ENCODE measurements around the gene TMEM72.
"Not testable (repeated sequence)": the region's sequence is repeated elsewhere in the genome, so short reads cannot be mapped to it uniquely, and the experiment has no call there.

TMEM72 gene

DNA sequence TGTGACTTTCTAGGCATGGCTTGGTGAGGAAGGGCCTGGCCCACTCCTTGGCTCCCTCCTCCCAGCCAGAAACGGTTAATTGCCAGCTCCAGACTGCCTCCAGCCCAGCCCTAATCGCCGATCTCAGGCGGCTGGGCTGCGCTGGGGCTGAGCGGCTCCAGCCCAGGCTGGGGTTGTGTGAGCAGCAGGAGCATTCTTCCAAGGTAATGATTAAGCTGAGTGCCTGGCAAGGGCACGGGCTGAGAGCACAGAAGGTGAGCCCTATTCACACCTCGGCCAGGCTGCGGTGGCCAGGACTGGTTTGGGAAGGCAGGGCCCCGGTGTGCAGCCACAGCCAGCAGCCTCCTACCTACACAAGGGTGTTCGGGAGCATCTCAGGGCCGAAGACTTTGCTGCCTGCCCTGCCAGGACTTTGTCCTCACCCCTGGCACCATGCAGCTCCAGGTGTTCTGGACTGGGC lies at the start of gene TMEM72:
Gene TMEM72, plus strand, starts transcription at position 257 of the 460 bp plus-strand sequence. Its CDS starts 176 bp downstream, at position 433.
- no peak for DNase-seq (ENCODE audit: low read depth)

DNA sequence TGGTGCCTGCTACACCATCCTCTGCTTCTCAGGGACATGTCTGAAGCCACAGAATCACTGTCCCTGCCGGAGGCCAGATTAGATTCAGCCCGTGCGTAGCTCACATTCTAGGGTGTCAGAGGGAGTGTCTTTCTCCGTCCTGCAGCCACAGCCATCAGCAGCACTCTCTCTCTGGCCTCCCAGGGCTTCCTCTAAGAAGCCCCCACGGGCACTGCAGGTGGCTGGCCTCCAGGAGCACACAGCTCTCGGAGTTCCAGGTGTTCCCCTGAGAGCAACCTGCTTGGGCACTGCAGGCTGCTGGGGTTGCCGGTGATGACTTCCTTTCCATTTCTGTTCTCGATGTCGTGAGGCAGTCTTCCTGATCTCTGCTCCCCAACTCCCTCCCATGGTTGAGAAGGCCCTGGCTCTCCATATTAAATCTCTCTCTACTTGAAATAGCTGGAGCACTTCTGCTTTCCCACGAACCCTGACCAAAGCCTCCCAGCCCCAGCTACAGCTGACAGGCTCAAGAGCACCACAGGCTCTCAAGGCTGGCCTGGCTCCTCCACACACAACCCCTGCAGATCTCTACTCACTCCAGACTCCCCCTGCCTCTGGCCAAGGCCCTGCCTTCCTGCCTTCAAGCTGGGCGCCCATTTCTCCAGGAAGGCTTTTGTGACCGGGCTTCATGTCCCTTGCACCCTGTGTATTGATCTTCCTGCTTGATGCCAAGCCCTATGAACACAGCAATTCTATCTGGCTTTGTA lies 49.0 kb upstream of the TMEM72 start:
- DNase-seq (ENCODE audit: low read depth) = no peak

DNA sequence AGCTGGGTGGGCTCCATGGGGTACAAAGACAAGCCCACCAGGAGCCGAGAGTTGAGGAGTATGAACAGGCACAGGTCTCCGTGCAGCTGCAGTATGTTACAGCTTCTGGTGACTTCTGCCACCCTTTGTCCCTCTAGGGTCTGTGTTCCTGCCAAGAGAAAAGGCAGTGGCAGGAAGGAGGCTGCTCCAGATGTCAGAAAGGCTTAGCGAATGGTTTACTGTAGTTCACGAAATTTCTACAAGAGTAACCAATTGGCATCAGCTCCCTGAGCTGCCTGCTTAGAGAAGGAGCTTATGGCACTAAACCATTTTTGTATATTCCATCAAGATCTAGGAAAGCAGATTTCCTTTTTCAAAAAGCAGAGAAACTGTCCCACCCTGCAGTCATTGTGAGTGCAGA lies 48.2 kb upstream of the TMEM72 start:
- DNase-seq (ENCODE audit: low read depth) = no peak

DNA sequence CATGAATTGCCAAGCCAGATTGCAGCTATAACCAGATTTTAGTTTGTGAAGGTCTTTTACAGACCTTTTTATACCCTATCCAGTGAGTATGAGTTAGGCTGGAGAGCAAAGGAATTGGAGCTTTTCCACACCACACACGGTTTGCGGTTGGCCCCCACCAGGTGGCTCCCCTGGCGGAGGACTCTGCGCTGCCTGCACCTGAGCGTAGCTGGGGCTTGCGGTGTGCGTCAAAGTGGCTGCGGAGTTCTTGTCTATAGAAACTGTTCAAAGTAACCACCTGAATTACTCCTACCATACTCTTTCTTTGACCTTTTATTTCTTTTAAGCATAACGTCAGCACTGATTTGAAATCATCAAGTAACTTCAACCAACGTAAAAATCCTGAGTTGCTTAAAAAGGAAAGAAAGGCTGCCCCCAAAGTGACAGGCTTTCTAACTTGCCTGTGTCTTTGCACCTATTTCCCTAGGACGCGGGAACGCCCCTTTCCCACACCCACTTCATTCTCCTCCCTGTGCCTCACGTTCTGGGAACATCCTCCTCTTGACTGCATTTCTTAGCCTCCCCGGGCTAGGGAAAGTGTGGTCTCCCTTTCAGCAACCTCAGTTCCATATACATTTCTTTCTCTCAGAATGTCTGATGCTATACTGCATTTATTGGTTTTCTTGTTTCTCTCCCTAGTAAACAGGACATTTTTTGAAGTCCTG lies 47.6 kb upstream of the TMEM72 start:
- DNase-seq (ENCODE audit: low read depth) = no peak

DNA sequence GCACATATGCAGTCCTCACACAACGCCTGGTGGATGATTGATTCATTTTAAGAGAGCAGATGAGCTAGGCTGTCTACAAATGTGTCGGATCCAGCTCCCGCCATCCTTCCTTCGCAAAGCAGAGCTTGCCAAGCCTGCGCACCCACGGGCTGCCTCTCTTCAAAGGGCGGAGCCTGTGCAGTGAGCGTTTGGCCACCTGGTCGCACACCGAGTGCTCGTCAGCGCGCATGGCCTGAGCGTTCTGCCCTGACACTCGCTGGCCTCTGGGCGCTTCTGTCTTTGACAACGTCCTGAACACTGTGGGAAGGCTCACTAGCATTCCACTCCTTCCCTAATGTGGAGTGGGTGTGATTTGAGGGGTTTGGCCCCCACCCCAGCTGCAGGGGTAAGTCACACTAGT lies 47.1 kb upstream of the TMEM72 start:
- DNase-seq (ENCODE audit: low read depth) = no peak

DNA sequence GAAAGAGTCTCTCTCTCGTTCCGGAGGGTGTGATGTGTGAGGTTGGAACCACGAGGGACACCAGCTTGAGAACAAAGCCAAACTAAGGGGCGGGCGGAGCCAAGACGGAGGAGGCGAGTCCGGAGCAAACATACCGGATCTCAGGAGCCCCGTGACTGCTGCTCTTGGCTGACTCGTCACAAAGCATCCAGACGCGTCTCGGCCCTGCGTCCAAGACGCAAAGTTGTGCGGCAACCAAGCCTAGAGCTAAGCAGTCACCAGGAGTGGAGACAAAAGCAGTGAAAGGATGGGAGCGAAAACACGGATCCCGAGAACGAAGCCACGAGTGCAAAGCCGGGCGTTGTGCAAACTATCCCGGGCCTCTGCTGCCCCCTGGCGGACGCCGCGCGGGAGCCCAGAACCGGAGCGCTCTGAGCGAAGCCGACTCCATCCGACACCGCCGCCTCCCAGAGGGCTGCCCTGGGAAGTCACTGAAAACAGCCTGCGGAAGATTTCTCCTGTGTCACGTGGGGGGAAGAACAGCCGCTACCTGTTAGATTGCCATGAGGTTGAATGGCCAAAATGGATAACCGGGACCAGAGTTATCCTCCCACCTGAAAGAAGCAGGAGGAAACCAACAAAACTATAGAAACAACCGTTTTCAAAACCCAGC lies 46.4 kb upstream of the TMEM72 start:
- peak; percentile 87 for DNase-seq (ENCODE audit: low read depth)

DNA sequence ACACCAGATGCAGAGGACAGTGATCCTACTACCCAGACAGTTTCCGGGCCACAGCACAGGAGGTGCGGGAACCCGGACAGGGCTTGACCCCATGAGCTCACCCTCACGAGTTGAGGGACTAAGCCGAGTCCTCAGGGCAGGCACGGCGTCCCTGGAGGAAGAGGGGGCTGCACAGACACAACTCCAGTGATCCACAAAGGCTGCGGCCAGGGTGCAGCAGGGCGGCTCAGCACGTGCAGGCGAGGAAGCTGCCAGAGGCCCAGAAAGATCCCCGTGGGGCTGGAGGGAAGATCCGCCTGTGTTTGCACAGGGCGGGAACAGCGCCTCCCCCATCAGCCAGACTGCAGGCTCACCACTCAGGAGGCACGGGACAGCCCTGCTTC lies 45.9 kb upstream of the TMEM72 start:
- no peak for DNase-seq (ENCODE audit: low read depth)

DNA sequence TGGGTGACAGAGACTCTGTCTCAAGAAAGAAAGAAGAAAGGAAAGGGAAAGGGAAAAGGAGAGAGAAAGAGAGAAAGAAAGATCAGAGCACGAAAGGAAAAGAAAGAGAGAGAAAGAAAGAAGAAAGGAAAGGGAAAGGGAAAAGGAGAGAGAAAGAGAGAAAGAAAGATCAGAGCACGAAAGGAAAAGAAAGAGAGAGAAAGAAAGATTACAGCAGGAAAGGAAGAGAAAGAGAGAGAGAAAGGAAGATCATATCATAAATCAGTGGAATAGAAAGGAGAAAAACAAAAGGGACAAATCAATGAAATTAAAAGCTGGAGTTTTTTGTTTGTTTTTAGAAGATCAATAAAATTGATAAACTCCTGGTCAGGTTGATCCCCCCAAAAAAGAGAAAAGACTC lies 44.8 kb upstream of the TMEM72 start:
- not testable (repeated sequence) for DNase-seq (ENCODE audit: low read depth)

DNA sequence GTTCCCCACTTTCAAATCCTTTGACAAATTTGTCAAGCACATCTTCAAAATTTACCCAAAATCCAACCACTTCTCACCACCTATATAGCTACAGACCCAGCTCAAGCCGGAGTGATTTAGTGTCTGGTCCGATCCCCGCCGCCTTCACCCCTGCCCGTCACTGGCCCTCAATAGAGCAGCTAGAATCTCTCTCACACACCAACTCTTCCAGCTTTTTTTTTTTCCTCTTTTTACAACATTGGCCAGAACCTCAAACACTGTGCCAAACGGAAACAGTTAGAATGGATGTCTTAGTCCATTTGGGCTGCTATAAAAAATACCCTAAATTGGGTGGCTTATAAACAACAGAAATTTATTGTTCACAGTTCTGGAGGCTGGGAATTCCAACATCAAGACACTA lies 41.1 kb upstream of the TMEM72 start:
- DNase-seq (ENCODE audit: low read depth) = no peak

DNA sequence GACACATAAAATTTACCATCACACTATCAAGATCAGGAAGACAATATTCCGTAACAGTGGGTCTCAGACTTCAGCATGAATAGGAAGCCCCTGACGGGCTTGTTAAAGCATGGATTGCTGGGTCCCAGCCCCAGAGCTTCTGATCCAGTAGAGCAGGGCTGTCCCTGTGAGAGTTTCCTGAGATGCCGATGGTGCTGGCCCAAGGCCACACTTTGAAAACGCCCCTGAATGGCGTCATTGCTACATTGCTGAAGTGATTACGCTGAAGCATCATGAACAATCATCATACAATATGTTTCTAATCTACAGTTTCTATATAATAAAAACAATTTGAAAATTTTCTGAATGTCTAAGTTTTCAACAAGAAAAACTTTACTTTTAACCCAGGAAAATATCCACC lies 38.0 kb upstream of the TMEM72 start:
- DNase-seq (ENCODE audit: low read depth) = no peak

DNA sequence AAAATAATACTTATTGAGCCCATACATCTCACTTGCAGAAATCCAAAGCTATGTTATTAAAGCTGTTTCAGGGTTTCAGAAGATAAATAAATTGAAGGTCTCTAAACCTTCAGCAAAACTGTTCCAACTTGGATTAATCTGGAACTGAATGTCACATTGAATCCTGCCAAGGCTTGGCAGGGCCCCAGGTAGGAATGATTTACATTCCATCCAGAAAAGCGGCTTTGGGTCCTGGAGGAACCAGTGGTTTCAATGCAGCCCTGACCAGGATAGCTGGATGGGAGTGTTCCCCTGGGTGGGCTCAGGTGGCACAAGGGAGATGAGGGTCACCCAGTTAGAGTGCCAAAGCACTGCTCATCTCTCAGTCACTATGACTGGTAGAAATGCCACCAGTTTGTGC lies 37.0 kb upstream of the TMEM72 start:
- no peak for DNase-seq (ENCODE audit: low read depth)

DNA sequence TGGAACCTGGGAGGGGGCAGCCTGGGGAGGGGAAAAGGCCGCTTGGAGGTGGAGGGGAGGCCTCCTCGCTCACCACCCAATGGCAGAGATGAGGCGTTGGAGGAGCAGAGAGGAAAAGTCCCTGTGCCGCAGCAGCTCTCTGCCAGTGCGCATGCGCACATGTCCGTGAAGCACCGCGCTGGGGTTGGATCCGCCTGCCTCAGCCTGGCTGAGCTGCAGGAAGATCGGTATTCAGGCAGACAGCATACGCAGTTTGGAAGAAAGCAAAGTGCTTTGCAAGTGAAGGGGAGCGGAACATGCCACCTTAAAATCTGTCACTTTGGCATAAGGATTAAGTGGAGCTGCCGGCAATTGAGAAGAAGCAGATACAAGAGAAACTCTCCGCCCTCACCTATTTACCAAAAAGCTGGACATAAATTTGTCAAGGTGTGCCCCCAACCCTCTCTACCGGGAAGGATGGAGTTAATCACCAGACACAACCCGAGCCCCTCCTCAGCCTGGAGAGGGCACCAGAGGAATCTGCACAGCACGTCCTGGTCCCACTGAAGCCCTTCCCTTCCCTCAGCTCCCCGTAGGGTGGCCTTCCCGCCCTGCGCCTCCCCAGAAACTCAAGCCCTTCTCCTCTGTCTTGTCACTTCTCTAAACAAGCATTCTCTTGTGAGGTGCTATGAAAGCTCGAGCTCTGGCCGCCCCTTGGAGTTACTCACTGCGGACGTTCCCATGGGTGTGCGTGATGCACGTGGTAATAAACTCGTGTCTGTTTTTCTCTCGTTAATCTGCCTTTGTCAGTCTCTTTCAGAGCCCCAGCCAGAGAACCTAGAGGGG lies 32.2 kb upstream of the TMEM72 start:
- DNase-seq (ENCODE audit: low read depth) = peak; percentile 86

DNA sequence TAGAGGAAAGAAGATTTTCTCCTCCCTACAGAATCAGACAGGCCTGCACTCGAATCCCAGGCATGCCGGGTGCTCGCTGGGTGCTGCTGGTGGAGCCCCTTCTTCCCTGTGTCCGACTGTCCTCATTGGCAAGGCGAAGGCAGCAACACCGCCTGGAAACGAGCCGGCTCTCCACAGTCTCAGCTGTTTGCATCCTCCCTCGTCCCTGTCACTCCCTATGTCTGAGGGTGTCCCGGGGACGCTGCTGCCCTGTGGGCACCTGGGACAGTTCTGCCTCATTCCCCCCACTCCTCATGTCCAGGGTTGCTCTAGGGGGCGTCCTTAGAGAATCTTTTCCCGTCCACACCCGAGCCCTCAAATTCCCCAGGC lies 31.6 kb upstream of the TMEM72 start:
- no peak for DNase-seq (ENCODE audit: low read depth)

DNA sequence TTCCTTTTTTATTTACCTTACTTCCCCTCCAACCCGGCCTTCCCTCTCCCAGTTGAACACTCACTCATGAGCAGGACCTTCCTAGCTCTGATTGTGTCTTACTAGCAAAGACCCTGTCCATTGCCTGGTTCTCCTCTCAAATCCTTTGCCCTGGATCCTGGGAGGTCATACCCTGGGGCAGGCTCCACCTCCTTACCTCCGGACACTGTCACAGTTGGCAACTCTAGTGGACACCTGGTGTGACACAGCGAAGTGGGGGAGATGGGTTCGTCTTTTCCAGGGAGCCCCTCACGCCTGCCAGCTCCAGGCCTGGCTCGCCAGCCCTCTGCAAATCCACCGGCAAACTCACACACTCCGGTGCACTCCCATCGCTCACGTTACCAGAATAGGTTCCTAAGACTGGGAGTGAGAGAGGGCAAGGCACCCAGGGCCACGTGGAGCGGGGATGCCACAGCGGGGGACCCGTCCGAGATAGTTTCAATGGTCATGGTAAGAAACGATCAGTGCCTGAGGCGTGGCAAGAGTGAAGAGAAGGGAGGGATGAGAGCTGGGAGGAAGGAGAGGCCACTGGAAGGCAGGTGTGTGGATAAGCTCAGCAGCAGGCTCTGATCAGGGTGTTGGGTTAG lies 30.9 kb upstream of the TMEM72 start:
- DNase-seq (ENCODE audit: low read depth) = no peak

DNA sequence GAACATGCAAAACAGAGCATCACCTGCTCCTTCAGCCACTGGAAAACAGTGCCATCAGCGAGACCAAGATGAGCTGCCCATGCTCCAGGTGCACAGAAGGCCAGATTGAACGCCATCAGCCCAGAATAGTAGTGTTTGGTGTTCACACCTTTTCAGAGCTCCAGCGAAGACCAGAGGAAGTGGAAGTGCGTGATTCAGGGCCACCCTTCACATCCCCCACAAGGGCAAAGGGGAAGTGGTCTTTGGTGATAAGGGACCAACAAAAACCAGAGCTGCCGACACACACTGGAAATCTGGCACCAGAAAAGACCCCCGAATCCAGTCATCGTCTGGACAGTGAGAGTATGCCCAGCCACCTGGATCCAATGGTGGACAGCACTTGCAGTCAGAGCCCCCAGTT lies 29.5 kb upstream of the TMEM72 start:
- DNase-seq (ENCODE audit: low read depth) = no peak

DNA sequence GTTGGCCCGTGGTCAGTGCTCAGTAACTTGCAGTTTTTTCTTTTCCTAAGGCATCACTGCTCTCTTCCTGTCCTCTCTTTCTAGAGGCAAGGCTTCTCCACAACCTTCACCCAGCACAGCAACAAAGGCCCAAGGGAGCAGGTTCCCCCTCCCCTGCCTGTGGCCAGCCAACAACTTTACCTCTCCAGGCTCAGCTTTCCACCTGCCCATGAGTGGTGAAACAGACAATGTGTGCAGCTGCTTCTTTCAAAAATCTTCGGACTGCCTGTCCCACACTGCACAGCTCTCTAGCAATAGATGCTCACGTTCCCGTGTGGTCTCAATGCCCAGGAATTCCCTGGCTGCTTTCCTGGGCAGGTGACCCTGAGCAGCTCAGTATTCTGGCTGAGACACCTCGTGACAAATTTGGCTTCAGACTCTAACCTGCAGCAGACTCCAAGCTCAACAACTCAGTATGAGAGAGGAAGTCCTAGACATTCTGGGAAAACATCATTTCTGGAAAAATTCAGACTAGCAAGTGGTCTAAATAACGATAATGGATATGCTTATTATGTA lies 28.9 kb upstream of the TMEM72 start:
- DNase-seq (ENCODE audit: low read depth) = no peak

DNA sequence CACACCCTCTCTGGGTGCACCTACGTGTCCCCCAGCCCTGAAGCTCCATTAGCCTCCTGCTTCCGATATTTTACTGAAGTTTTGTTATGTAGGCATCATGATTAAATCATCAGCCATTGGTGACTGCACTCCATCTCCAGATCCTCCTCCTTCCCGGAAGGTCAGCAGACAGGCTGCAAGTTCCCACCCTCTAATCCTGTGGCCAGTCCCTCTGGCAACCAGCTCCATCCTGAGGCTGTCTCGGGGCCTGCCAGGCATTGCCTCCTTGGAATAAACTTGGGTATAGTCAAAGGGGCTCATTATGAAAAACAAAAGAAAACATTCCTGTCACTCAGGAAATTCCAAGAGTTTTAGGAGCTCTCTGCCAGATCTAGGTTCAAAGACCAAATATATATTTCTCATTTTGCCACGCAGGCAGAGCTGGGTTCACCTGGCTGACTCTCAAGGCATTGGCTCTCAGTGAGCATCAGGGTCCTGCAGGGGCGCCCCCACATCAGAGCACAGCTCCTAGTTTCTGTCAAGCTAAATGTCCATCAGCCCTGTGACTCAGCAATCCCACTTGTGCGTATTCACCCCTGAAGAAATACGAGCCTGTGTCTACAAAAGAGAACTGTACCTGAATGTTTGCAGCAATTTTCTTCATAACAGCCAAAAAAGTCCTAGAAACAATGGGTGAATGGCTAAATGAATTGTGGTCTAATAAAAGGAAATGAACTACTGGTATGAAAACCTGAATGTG lies 27.4 kb upstream of the TMEM72 start:
- no peak for DNase-seq (ENCODE audit: low read depth)

DNA sequence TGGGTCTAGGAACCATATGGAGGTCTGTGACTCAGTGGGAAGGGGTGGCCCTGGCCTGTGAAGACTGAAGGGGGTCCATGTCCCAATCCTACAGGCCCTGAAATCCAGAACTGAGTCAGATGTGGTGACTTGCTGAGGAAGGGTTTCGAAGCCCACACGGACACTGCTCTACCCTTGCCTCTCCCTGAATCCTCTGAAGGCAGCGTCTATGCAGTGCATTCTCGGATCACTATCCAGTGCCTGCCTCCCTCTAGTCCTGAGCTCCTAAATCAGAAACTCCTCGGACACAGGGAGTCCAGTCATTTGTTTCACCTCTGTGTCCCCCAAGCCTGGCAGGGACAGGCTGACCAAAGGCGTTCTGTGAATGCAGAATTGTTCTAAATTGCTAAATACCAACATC lies 25.4 kb upstream of the TMEM72 start:
- no peak for DNase-seq (ENCODE audit: low read depth)

DNA sequence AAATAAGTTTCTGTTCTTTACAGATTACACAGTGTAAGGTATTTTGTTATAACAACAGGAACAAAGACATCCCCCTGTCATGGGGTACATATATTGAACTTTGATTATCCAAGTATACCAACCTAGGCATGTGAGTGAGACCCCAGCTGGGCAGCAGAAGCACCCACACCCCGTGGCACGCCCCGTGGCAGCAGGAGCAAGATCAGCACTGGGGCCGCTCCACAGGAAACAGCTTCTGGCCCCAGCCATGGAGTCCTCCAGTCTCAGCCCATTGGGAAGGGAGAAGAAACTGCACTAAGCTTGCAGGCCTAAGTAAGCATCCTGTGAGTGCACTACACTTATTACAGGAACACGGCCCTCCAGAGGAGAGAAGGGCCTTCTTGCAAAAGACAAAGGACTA lies 24.2 kb upstream of the TMEM72 start:
- DNase-seq (ENCODE audit: low read depth) = no peak

DNA sequence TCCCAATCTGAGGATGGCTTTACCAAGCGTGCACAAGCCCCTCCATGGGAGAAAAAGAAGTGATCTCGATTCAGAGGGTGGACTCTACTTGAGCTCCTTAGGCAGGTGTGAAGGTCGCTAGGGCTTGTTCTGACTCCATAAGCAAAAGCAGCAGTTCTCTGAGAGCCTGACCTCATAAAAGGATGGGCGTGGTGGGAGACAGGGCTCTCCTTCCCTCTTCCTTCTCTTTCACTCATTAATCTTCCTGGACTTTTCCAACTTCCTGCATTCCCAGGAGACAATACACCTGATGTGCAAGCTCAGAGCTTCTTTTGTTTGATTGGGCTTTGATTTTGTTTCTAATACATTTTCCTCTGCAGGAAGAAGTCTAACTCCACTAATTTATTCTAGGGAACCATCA lies 22.3 kb upstream of the TMEM72 start:
- no peak for DNase-seq (ENCODE audit: low read depth)

DNA sequence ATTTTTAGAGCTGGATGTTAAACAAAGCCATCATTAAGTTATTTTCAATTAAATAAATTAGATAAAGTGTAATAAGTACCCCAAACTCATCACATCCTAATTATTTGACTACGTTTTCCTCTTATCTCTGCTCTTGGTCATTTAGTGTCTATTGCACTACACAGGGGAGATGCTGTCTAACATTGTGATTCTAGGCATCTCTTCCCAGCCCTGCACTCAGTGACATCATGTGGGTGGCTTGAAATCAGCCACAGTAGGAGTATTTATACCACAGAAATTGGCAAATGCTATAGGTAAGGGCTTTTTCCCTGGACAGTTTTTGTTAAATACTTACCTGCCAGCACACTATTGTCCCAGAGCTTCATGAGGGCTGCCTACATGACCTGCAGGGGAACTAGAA lies 21.3 kb upstream of the TMEM72 start:
- no peak for DNase-seq (ENCODE audit: low read depth)
